ENCODE measurements around the gene PLA2G15. TPM values are rescaled to one million over a fixed set of nuclear protein-coding genes. Genes with fewer than 3 reads are reported as not detected.

Gene PLA2G15
- 12.6 and 16.0 TPM in 2 replicates for total RNA-seq

GRCh38 chr16:68244903-68245853 is at the start of gene PLA2G15:
Gene PLA2G15, plus strand, starts transcription at chr16:68245373. Its CDS starts 54 bp downstream, at chr16:68245427.

GRCh38 chr16:68235887-68236136 is 9.4 kb upstream of the PLA2G15 start, which contains the start of gene ESRP2:
Gene ESRP2, minus strand, starts transcription at chr16:68236127. Its CDS starts 82 bp downstream, at chr16:68236045.

GRCh38 chr16:68264128-68265077 is 19.2 kb downstream of the PLA2G15 start, which contains the start of gene SLC7A6:
Gene SLC7A6, plus strand, starts transcription at chr16:68264526. Its CDS starts 10,201 bp downstream, at chr16:68274727.

Other genes starting within 250 kb of the PLA2G15 start
- gene DPEP2, start 245.9 kb upstream of the PLA2G15 start, total RNA-seq, result not detected in 2 replicates
- gene DPEP2NB, start 229.5 kb upstream of the PLA2G15 start, total RNA-seq, result not detected in 2 replicates
- 3.2 and 6.3 TPM in 2 replicates for gene DDX28, start 222.1 kb upstream of the PLA2G15 start, total RNA-seq
- gene DUS2, start 222.1 kb upstream of the PLA2G15 start, total RNA-seq, result 14.7 and 19.5 TPM in 2 replicates
- gene NFATC3, start 160.0 kb upstream of the PLA2G15 start, total RNA-seq, result 17.5 and 20.3 TPM in 2 replicates
- 0.36 and 1.1 TPM in 2 replicates for gene ESRP2, start 9.2 kb upstream of the PLA2G15 start, total RNA-seq
- gene SLC7A6, start 19.2 kb downstream of the PLA2G15 start, total RNA-seq, result 21.7 and 38.7 TPM in 2 replicates
- gene SLC7A6OS, start 65.6 kb downstream of the PLA2G15 start, total RNA-seq, result 4.3 and 4.7 TPM in 2 replicates
- 30.0 and 32.0 TPM in 2 replicates for gene PRMT7, start 65.6 kb downstream of the PLA2G15 start, total RNA-seq
- not detected in 2 replicates for gene SMPD3, start 203.1 kb downstream of the PLA2G15 start, total RNA-seq